Activated CD4-positive, alpha-beta T cell treated with anti-CD3 and anti-CD28 coated beads, Interleukin-2, amount 50 U/mL, for 16 hours (primary cell): ENCODE measurements around the gene TXNL4A.

ENCODE experiments used
- DNase-seq: peaks from one replicate; pipeline ENCODE4 v3.0.0-alpha.2; 2020

The TXNL4A gene

GRCh38 chr18:79963658-79964329 lies 24.6 kb downstream of the TXNL4A start:
- DNase-seq: no peak

- DNase-seq: peak; percentile 85
Measured at GRCh38 chr18:79962835-79963657, 25.3 kb downstream of the TXNL4A start.

GRCh38 chr18:79962311-79962710 lies 26.1 kb downstream of the TXNL4A start:
- no peak for DNase-seq

GRCh38 chr18:79961527-79962291 lies 26.7 kb downstream of the TXNL4A start:
- DNase-seq: no peak

- DNase-seq: no peak
Measured at GRCh38 chr18:79960921-79961526, 27.3 kb downstream of the TXNL4A start.

GRCh38 chr18:79960161-79960801 lies 28.1 kb downstream of the TXNL4A start:
- DNase-seq: peak; percentile 45

- DNase-seq: no peak
Measured at GRCh38 chr18:79958981-79959380, 29.4 kb downstream of the TXNL4A start.

- DNase-seq: no peak
Measured at GRCh38 chr18:79956276-79956675, 32.1 kb downstream of the TXNL4A start.

GRCh38 chr18:79955302-79956075 lies 32.9 kb downstream of the TXNL4A start:
- peak; percentile 37 for DNase-seq

GRCh38 chr18:79954791-79955190 lies 33.6 kb downstream of the TXNL4A start:
- DNase-seq: no peak

- DNase-seq: no peak
Measured at GRCh38 chr18:79953971-79954651, 34.3 kb downstream of the TXNL4A start.

GRCh38 chr18:79952996-79953559 lies 35.3 kb downstream of the TXNL4A start:
- no peak for DNase-seq

- no peak for DNase-seq
Measured at GRCh38 chr18:79952456-79952995, 35.8 kb downstream of the TXNL4A start.

GRCh38 chr18:79951545-79952455 lies 36.6 kb downstream of the TXNL4A start, which contains the start of gene SLC66A2:
Gene SLC66A2, minus strand, starts transcription at chr18:79951653. Its CDS starts 727 bp downstream, at chr18:79950926.
- peak; percentile 92 for DNase-seq

- no peak for DNase-seq
Measured at GRCh38 chr18:79950515-79951341, 37.6 kb downstream of the TXNL4A start.

GRCh38 chr18:79949697-79950487 lies 38.5 kb downstream of the TXNL4A start:
- DNase-seq: no peak

- DNase-seq: no peak
Measured at GRCh38 chr18:79948719-79949411, 39.5 kb downstream of the TXNL4A start.
